Prostate gland (tissue), 2 donors: ENCODE results near the gene LCP2.

Experiments
- CTCF ChIP-seq, 4 experiments: fragments of 200-600 bp in 2 of 4; fragments of 450-650 bp in 2 of 4; sonication (generic) in 2 of 4; IDR thresholded peaks; 1 replicate in 3 of 4; 2 replicates in 1 of 4; pipeline ENCODE4 v1.5.1; 2016 to 2019; ENCODE audit warnings: antibody characterized with exemption in 4 of 4, mild to moderate bottlenecking in 2 of 4, moderate library complexity in 2 of 4
- POLR2A ChIP-seq: fragments of 450-650 bp; IDR thresholded peaks from one replicate; pipeline ENCODE4 v1.6.1; 2016; ENCODE audit warnings: antibody characterized with exemption, mild to moderate bottlenecking
- POLR2AphosphoS5 ChIP-seq: sonication (generic); formaldehyde crosslinking; IDR thresholded peaks from one replicate; pipeline ENCODE4 v1.6.1; 2017; ENCODE audit warnings: antibody characterized with exemption

GRCh38 chr5:170279459-170279817, 18.1 kb downstream of the LCP2 start:
- TF ChIP-seq CTCF (IDR thresholded peaks at IDR 0.05) = no peak
- TF ChIP-seq POLR2A = no peak
- no peak for TF ChIP-seq POLR2AphosphoS5
